HG02642 (cell line): ENCODE results near the gene PEAK1.

ENCODE experiments used
- ATAC-seq: cut with Tn5 transposase; IDR thresholded peaks from one replicate; pipeline ENCODE4 v1.9.1; 2021; ENCODE audit warnings: mild to moderate bottlenecking; ENCODE audit not compliant: unreplicated experiment, poor library complexity

The PEAK1 gene

DNA sequence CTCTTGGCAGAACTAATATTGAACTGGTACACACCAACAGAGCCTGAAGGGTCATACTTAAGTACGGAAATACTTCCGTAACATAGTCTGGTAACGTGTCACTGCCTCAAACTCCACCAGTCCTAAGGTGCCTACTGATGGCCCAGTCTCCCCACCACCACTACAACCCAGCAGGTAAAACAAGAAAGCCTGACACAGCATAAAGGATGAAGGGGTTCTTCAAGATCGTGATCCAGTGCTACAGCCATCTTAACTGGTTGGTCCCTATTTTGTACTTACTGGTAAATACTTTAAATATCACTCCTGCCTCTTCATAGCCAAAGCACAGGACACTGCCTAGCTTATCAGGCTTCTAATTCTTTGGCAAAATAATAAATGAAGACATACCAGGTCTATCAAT, 46.5 kb downstream of the PEAK1 start:
- no peak for ATAC-seq

DNA sequence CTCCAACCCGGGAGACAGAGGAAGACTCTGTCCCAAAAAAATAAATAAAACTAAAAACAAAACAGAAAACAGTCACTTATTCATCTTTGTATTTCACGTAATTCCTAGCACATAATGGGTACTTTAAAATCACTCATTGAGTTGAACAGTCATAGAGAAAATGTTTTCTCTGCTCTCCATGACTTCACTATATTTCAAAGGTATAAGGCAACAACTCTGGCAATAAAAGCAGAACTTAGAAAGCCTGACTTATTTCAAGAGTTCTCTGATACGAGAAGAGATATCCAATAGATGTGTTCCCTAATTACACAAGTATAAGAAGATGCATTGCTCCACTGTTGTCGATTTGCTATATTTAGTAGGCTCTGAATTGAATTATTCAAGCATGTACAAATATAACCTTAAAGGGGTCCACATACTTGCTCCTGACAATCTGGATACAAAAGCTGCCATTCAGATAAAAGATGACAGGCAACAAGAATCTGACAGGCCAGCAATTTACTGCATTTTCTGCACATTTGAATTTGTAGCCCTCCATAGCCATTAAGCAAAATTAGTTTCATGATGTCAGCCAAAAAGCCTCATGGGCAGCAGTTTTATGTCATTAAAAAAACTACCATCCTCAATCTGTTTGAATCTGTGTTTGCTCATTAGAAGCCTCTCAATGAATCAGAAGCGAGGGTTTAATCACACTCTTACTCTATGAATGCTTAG, 47.9 kb downstream of the PEAK1 start:
- no peak for ATAC-seq

DNA sequence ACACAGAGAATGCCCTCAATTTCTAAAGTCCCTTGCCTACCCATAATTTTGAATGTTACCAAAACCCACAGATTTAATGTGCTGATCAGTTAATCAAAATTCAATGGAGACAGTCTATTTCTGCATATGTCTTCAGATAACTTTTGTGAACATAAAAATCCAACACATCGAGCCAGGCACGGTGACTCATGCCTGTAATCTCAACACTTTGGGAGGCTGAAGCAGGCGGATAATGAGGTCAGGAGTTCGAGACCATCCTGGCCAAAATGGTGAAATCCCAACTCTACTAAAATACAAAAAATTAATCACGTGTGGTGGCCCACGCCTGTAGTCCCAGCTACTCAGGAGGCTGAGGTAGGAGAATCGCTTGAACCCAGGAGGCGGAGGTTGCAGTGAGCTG, 49.3 kb downstream of the PEAK1 start:
- ATAC-seq, result no peak

DNA sequence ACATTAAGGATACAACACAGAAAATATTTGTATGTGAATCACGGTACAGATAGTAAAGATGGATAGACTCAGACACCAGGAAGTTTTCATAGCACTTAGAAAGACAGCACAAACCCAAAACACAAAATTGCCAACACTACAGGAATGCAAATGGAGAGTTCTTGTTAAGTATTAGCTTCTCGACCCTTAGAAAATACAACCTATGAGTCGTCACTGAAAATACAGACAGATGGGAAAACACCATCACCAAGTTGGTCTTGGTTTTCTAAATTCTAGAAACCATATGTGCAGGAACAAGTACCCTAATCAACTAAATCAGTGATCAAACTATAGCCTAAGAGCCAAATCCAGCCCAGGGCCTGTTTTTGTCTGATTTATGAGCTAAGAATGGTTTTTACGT, 50.7 kb downstream of the PEAK1 start:
- no peak for ATAC-seq

DNA sequence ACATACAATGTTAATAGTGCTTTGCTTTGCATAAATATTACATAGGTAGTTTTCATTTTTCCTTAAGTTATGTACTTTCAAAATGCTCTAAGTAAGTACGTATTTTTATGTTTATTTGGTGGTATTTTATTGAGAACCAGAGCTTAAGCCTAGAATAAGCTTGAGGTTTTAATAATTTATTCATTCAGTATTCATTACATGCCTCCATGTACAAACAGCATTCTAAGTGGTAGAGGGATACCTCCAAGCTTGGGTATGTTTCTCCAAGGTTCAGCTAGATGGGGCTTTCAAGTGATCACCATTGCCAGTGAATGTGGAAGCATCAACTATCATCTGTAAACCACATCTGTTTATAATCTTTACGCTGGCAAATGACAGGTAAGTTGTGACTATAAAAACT, 52.3 kb downstream of the PEAK1 start:
- ATAC-seq, result no peak

DNA sequence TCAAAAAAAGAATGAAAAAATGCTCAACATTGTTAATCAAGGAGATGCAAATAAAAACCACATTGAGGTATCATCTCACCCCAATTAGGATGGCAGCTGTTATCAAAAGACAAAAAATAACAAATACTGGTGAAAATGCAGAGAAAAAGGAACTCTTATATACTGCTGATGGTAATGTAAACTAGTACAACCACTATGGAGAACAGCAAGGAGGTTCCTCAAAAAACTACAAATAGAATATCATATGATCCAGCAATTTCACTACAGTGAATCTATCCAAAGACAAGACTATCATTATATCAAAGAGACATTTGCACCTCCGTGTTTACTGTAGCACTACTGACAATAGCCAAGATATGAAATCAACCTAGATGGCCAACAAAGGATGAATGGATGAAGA, 58.4 kb downstream of the PEAK1 start:
- no peak for ATAC-seq

DNA sequence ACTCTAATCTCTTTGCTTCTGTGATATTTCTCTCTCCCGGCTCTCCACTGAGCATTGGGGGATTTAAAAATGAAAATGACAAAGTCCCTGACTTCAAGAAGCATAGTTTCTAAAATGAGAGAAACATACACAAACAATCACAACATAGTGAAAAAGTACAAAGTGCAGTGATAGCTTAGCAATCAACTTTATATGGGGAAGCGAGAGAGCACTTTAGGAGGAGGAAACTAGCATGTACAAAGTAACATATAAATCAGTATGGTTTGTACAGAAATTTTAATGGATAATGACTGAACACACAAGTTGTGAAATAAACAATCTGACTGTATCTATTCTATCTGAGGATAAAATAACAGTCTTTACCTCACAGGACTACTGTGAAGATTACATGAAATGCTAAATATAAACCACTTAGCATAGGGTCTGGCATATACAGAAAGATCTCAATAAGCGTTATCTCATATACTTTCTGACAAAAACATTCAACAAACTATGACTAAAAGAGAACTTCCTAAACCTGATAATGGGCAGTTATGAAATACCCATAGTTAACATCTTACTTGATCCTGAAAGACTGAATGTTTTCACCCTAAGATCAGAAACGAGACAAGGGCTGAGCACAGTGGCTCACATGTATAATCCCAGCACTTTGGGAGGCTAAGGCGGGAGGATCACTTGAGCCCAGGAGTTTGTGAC, 61.2 kb downstream of the PEAK1 start:
- ATAC-seq, result no peak

DNA sequence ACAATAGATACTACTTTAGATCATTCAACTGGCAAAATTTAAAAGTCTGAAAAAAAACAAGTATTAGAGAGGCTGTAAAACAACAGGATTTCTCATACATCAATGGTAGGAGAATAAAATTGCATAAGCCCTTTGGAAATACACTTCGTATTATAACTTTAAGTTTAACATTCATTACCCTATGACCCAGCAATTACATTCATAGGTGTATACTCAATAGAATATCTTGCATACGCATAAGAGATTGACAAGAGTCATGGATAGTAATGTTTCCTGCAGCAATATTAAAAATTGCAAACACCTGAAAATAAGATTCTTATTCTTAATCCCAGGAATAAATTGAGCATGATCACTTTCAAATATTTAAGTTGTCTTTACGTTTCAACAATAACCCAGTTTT, 63.6 kb downstream of the PEAK1 start:
- ATAC-seq, result no peak

DNA sequence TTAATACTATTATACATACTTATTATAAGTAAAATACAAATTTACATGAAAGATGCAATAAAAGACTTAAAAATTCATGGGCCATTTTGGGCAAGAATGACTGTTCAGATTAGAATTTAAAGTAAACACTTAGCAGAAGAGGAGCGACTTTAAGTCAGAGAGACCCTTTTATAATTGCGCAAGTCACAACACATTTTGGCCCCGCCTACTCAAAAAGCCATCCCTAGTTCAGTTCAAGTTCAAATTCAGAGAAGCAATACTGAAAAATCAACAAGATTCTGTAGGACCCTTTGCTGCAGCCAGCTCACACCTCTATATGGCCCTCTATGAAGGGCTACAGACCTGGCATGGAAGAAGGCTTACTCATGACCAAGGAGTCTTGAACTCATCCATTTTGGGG, 64.6 kb downstream of the PEAK1 start:
- no peak for ATAC-seq

DNA sequence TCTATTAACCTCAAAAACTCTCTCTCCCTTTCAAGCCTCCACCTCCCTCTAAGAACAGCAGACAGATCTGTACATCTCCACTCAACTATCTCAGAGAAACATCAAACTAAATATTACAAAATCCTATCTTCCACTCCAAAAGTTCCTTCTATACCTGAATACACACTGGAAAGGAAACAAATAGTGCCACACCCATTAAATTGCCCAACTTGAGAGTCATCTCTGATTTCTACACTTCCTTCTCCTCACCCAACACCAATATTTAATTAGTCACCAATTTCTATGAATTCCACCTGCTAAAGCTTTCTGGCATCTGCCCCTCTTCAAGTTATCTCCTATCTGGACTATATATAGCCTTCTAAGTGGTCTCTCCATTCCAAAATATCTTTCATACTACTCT, 65.8 kb downstream of the PEAK1 start:
- ATAC-seq, result no peak

DNA sequence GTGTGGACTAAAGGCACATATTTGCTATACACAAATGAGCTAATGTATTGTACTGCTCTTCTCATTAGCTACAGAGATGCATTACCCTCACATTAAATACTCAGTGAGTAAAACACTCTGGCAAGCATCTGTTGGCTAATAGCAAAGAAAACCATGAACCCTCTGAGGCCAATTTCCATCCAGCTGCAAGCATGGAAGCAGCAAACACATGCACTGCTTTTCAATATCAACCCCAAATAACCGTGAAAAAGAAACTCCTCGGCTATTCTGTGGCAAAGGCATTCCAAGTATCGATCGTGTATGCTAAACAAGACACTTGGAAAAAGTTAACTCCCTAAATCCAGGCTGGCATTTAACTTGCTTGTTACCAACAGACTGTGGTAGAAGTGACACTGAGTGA, 67.0 kb downstream of the PEAK1 start:
- ATAC-seq, result no peak

DNA sequence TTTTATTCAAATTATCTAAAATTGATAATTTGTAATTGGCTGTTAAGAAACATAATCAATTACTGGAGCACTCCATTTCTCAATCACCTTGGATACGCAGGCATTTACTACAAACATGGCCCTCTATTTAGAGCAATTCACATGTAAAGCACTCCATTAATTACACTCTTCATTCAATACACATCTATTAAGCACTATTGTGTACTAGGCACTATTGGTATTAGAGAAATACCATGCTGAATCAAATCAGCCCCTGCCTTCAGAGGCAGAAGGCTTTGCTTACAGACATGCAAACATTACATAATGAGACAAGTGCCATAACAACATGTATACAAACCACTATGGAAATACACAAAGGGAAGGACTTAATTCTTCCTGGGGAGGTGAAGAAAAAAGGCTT, 69.1 kb downstream of the PEAK1 start:
- ATAC-seq, result no peak

DNA sequence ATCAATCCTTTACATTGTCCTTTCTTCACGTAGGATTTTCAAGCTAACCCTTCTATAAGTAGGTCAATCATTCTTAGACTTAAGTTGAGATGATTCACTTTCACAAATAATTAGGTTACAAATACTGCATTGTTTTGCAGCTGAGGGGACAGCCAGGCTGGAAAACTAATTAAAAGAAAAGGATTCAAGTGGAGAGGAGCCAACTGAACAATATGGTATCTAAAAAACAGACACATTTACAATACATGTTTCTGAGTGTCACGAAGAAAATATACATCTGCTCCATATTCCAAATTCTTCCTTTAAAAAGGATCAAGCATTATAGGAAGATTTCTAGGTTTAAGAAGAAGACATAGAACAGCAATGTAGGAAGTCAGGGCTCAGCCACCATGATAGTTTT, 70.2 kb downstream of the PEAK1 start:
- ATAC-seq, result no peak

DNA sequence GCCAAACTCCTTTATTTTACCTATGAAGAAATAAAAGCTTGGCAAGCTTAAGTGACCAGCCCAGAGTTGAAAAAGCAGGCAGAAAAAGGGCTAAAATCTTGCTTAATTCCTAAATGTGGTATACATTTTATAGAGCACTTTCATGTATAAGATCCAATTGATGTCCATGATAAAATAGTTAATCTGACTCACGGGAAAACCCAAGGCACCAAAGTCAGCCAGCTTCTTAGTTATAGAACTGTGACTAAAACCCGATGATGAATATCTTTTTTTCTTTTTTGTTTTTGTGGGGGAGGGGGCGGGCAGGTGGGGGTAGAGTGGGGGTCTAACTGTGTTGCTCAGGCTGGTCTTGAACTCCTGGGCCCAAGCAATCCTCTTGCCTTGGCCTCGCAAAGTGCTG, 71.4 kb downstream of the PEAK1 start:
- no peak for ATAC-seq

DNA sequence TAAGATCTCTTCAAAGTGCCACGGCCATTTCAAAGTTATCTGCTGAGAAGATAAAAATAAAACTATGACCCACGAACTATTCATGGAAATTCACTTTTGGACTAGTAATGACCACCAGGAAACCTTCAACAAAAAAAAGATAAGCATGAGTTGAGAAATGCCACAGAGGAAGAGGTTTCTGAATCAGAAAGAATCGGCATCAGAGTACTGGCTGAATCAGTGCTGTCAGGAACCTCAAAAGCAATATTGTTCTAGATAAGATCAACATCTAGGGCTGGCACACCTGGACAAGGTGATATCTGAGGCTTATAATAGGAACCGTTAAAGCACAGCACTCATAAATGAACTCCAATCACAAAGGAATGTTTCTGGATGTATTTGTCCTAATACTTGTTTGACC, 72.7 kb downstream of the PEAK1 start:
- no peak for ATAC-seq

DNA sequence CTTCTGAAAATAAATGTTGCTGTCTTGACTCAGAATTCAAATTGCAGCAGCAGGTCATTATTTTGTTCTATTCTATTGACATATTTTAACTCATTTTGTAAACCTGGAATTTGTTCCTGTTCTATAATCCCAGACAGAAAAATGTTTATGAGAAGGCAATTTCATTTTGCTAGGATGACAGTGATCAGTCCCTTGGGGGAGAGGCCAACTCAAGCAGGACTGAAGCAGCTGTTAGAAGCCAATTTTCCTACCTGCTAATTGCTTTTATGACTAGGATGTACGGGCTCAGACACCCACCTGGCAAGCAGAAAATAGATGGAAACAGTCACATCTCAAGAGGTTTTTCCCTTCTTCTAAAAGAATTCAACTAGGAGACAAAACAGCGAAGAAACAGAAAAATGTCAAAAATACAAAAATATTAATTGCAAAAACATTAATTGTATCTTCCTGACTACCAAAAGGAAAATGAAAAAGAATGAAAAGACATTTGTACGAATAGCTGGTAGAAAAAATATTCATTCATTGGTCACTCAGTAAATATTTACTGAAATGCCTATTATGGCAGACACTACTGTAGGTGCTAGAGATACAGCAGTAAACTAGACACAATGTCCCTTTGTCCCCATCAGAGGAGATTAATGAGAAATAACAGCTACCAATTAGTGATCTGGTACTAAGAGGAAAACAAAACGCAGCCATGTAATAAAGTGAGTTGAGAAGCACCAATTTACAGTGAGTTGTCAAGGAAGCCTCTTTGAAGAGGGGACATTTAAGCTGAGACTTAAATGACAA, 73.5 kb downstream of the PEAK1 start:
- no peak for ATAC-seq

DNA sequence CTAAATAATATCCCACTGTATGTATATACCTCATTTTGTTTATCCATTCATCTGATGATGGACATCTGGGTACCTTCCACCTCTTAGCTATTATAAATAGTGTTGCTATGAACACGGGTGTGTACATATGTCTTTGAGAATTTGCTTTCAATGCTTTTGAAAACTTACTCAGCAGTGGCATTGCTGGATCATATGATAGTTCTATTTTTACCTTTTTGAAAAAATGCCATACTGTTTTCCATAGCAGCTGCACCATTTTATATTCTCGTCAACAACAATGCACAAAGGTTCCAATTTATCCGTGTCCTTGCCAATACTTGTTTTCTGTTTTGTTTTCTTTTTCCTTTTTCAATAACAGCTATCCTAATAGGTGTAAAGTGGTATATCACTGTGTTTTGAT, 77.1 kb downstream of the PEAK1 start:
- ATAC-seq, result no peak

DNA sequence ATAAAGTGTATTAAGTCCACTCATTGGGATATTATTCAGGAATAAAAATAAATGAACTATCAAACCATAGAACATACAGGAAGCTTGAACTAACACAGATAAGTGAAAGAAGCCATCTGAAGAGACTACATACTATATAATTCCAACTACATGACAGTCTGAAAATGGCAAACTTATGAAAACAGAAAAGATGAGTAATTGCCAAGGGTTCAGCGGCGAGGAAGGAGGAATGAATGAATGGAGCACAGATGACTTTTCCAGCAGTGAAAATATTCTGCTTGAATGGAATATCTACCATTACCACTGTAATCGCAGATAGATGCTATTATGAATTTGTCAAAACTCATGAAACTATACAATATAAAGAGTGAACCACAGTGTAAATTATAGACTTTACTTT, 79.7 kb downstream of the PEAK1 start:
- ATAC-seq, result no peak

DNA sequence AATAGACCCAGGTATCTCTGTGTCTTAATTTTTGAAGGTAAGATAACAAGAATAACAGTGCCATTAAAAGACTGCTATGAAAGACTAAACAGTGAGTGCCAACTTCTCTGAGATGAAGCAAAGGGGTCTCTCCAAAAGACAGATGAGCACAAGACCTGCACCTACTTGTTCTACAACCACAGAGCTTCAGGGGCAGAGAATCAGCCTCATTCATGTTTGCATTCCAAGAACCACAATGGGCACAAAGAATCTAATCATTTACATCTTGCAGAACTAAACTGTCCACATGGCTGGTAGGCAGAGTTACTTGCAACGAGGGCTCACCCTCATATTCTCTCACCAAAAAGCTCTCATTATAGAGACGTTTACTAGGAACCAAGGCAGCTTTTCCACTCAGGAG, 83.9 kb downstream of the PEAK1 start:
- ATAC-seq, result no peak

DNA sequence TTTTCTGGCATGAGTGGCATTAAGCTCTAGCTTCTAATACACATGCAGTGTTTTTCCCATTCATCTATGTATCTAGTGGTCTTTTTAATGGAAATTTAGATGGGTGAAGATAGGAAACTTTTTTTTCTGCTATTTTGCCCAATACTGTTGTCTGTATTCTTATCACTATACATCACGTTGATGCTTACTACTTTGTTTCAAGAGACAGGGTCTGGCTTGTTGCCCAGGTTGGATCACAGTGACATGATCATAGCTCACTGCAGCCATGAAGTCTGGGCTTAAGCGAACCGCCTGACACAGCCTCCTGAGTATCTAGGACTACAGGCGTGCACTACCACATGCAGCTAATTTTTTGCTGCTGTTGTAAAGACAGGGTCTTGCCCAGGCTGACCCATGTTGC, 84.6 kb downstream of the PEAK1 start:
- ATAC-seq, result no peak

DNA sequence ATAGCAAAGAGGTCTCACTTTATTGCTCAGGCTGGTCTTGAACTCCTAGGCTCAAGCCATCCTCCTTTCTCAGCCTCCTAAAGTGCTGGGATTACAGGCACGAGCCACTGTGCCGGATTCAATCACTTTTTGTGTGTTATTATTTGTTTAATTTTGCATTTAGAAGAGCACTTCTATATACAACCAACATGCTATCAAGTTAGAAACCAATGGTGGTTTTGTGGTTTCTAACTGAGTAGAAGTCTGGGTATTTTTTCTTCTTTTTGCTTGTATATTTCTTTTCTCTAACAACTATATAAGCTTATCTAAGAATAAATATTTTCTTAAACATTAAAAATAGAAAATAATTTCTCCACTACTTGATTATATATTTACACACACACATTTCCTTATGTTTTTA, 86.7 kb downstream of the PEAK1 start:
- no peak for ATAC-seq

DNA sequence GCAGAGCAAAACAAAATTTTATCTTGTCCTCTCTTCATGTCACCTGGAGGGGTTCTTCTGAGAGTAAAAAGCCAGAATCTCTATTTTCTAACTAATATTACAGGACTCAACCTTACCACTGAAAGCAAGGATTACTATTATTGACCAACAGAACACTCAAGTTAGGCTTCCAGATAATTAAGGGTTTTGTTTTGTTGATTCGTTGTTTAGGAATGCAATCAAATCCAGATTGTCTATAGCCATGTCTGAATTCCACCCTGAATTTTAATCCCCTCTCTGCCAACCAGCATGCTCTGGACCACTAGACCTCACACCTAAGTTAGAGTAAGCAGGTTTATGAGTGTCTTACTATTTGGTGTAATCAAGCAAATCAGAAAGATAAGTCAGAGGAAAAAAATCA, 90.7 kb downstream of the PEAK1 start:
- no peak for ATAC-seq
